KMS-11 (cell line): Measurements from ENCODE around the gene KIAA0319L.

Experiments
- H2AFZ ChIP-seq: fragments of 200-600 bp; sonication (generic); 2 replicates; pipeline ENCODE4 v1.6.1; 2016; ENCODE audit warnings: antibody characterized with exemption, mixed run types, low read depth
- H3K27ac ChIP-seq: fragments of 200-600 bp; sonication (generic); 2 replicates; pipeline ENCODE4 v1.6.1; 2016; ENCODE audit warnings: mild to moderate bottlenecking, mixed run types
- H3K27me3 ChIP-seq: fragments of 200-600 bp; sonication (generic); 2 replicates; pipeline ENCODE4 v1.6.1; 2017; ENCODE audit warnings: mild to moderate bottlenecking, low read depth, mixed run types, moderate library complexity; ENCODE audit not compliant: insufficient read depth
- H3K36me3 ChIP-seq: fragments of 200-600 bp; sonication (generic); 2 replicates; pipeline ENCODE4 v1.6.1; 2017; ENCODE audit warnings: mild to moderate bottlenecking, mixed run types; ENCODE audit not compliant: insufficient read depth
- H3K4me1 ChIP-seq: fragments of 200-600 bp; sonication (generic); 2 replicates; pipeline ENCODE4 v1.6.1; 2016; ENCODE audit warnings: mild to moderate bottlenecking, low read depth, mixed run types; ENCODE audit not compliant: poor library complexity, severe bottlenecking
- H3K4me2 ChIP-seq: fragments of 200-600 bp; sonication (generic); 2 replicates; pipeline ENCODE4 v1.7.0; 2016; ENCODE audit warnings: mild to moderate bottlenecking, mixed run types
- H3K4me3 ChIP-seq: fragments of 200-600 bp; sonication (generic); IDR thresholded peaks from 2 replicates; pipeline ENCODE4 v1.6.1; 2017; ENCODE audit warnings: low read depth, low read length, mixed read lengths; ENCODE audit not compliant: insufficient read depth
- H3K79me2 ChIP-seq: fragments of 200-600 bp; sonication (generic); 2 replicates; pipeline ENCODE4 v1.6.1; 2016; ENCODE audit warnings: low read depth, mixed run types; ENCODE audit not compliant: insufficient read depth
- H3K9ac ChIP-seq: fragments of 200-600 bp; sonication (generic); 2 replicates; pipeline ENCODE4 v1.6.1; 2016; ENCODE audit warnings: mild to moderate bottlenecking, mixed run types
- H4K20me1 ChIP-seq: fragments of 200-600 bp; sonication (generic); 2 replicates; pipeline ENCODE4 v1.6.1; 2016; ENCODE audit warnings: mild to moderate bottlenecking, mixed run types; ENCODE audit not compliant: insufficient read depth
- CTCF ChIP-seq: fragments of 200-600 bp; sonication (generic); conservative IDR thresholded peaks from 2 replicates; pipeline ENCODE4 v1.6.1; 2017; ENCODE audit warnings: low read depth, mild to moderate bottlenecking, antibody characterized with exemption, low read length, moderate library complexity, mixed read lengths

The KIAA0319L gene

GRCh38 chr1:35563166-35563565 is 6.0 kb upstream of the KIAA0319L start:
- Histone ChIP-seq H3K36me3 (no peaks in the 10 kb centered on the region), H3K4me2 (no peak overlapping the region), H3K79me2 (peaks cover 6% of the 10 kb centered on the region; the same call in 1 of the 2 replicates), H3K9ac (no peak overlapping the region), H3K27me3 (no peaks in the 10 kb centered on the region), H2AFZ (no peak overlapping the region), H4K20me1 (no peaks in the 10 kb centered on the region), H3K27ac (no peak overlapping the region), H3K4me1 (peaks cover 10% of the 10 kb centered on the region), H3K4me3 (no peak overlapping the region)
- no peak for TF ChIP-seq CTCF

DNA sequence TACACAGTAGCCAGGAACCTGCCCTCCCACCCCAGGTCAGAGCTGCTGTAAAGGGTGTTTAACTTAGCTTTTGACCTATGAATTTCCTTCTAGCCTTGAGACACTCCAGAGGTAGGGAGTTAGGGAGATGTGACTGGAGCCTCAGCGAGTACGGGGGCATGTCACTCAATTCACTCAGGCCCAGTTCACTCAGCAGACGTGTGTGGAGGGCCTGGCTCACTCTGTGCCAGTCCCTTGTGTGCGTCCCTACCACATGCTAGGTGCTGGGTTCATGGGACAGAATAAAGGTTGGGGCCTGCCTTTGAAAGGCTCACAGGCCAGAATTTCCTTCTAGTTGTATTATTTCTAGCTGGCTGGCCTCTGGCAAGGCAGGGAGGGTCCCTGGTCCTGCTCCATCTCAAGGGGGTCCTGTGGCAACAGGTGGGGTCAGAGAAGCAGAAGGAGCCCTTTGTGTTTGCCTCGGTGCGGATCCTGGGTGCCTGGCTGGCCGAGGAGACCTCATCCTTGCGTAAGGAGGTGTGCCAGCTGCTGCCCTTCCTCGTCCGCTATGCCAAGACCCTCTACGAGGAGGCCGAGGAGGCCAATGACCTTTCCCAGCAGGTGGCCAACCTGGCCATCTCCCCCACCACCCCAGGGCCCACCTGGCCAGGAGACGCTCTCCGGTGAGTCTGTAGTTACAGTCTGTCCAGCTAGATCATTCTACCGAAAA is 4.9 kb upstream of the KIAA0319L start:
- Histone ChIP-seq H3K79me2 (peaks cover 10% of the 10 kb centered on the region; the same call in 1 of the 2 replicates), H3K4me1 (peaks cover 10% of the 10 kb centered on the region), H2AFZ (no peak overlapping the region), H3K9ac (no peak overlapping the region), H3K27me3 (no peaks in the 10 kb centered on the region), H4K20me1 (no peaks in the 10 kb centered on the region), H3K4me3 (no peak overlapping the region), H3K4me2 (no peak overlapping the region), H3K36me3 (no peaks in the 10 kb centered on the region), H3K27ac (no peak overlapping the region)
- TF ChIP-seq CTCF = no peak

GRCh38 chr1:35561297-35561971 is 4.2 kb upstream of the KIAA0319L start:
- Histone ChIP-seq H4K20me1 (no peaks in the 10 kb centered on the region), H3K79me2 (peaks cover 14% of the 10 kb centered on the region; the same call in 1 of the 2 replicates), H3K36me3 (no peaks in the 10 kb centered on the region), H3K4me3 (no peak overlapping the region), H2AFZ (no peak overlapping the region), H3K27me3 (no peaks in the 10 kb centered on the region), H3K4me1 (peaks cover 12% of the 10 kb centered on the region), H3K27ac (no peak overlapping the region), H3K4me2 (no peak overlapping the region), H3K9ac (no peak overlapping the region)
- no peak for TF ChIP-seq CTCF

- H3K79me2 ChIP-seq = peaks cover 23% of the 10 kb centered on the region; the same call in 1 of the 2 replicates
- H4K20me1 ChIP-seq = no peaks in the 10 kb centered on the region
- no peak for TF ChIP-seq CTCF
- H3K27me3 ChIP-seq = no peaks in the 10 kb centered on the region
- no peak overlapping the region for H3K4me2 ChIP-seq
- no peak overlapping the region for H3K4me3 ChIP-seq
- no peak overlapping the region for H2AFZ ChIP-seq
- peaks cover 18% of the 10 kb centered on the region for H3K4me1 ChIP-seq
- H3K27ac ChIP-seq = no peak overlapping the region
- H3K36me3 ChIP-seq = no peaks in the 10 kb centered on the region
- no peak overlapping the region for H3K9ac ChIP-seq
Measured at GRCh38 chr1:35560256-35561225, 3.3 kb upstream of the KIAA0319L start.
